RWPE1 (cell line): ENCODE measurements around the gene CYTH1.

Experiments
- CTCF ChIA-PET: fragments of 350-600 bp; sonication (Branson Sonifier 250); formaldehyde crosslinking; extraction: SDS; loops from one replicate; lab custom pipeline; 2021; lab: Yijun Ruan, JAX
- POLR2A ChIA-PET: fragments of 400-600 bp; formaldehyde crosslinking; extraction: SDS; loops from one replicate; lab custom pipeline; 2020; ENCODE audit warnings: antibody characterized with exemption; ENCODE audit not compliant: low non-redundant PET; lab: Yijun Ruan, JAX
- DNase-seq: peaks from one replicate; pipeline ENCODE4 v3.0.0; 2012; ENCODE audit warnings: low spot score
- H3K27ac ChIP-seq: fragments of 450-650 bp; 2 replicates; pipeline ENCODE4 v1.5.1; 2017
- TF ChIP-seq, protein P1 (sequence below): fragments of 450-650 bp; conservative IDR thresholded peaks from 2 replicates; pipeline ENCODE4 v1.5.1; 2017; ENCODE audit warnings: low read depth, mild to moderate bottlenecking

CYTH1 gene

DNA sequence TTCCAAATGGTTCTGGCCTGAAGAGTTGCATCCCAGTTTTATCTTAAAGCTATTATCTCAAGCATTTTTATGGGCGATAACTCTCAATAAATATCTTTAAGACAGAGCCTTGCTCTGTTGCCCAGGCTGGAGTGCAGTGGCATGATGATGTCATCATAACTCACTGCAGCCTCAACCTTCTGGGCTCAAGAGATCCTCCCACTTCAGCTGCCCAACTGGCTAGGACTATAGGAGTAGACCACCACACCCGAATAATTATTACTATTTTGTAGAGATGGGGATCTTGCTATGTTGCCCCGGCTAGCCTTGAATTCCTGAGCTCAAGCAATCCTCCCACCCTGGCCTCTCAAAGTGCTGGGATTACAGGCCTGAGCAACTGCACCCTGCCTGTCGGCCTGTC is 26.1 kb upstream of the CYTH1 start:
- POLR2A ChIA-PET = no interaction called here

DNA sequence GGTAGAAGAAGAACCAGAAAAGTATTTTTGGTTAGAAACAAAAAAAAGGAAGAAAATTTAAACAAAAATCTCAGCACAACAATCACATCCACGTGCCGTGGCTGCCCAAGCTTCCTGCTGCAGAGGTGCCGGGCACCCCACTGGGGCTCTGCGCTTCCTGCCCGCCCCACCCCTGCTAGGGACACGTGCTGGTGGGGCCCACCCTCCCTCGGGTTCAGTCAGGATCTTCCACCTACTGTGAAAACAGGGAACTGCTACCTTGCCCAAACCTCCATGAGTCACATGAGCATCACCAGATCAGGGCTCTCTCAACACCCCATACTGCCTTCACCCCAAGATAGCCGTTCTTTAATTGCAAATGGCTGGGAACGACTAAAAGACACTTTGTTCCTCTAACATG is 24.4 kb upstream of the CYTH1 start:
- DNase-seq = no peak
- ChIA-PET CTCF (interaction anchor here (0.6 kb wide), 1 partner anchor 58 kb away, joined by 6 read pairs; no protein-coding TSS in a partner anchor), POLR2A (no interaction called here)
- TF ChIP-seq, protein P1, sequence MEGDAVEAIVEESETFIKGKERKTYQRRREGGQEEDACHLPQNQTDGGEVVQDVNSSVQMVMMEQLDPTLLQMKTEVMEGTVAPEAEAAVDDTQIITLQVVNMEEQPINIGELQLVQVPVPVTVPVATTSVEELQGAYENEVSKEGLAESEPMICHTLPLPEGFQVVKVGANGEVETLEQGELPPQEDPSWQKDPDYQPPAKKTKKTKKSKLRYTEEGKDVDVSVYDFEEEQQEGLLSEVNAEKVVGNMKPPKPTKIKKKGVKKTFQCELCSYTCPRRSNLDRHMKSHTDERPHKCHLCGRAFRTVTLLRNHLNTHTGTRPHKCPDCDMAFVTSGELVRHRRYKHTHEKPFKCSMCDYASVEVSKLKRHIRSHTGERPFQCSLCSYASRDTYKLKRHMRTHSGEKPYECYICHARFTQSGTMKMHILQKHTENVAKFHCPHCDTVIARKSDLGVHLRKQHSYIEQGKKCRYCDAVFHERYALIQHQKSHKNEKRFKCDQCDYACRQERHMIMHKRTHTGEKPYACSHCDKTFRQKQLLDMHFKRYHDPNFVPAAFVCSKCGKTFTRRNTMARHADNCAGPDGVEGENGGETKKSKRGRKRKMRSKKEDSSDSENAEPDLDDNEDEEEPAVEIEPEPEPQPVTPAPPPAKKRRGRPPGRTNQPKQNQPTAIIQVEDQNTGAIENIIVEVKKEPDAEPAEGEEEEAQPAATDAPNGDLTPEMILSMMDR = no peak
- H3K27ac ChIP-seq = peak overlapping the region; percentile 20; the same call in 1 of the 2 replicates

More for the DNA sequence above, 26.1 kb upstream of the CYTH1 start:
- no peak overlapping the region for H3K27ac ChIP-seq
- CTCF ChIA-PET = no interaction called here
- TF ChIP-seq, protein P1 = no peak
- no peak for DNase-seq

DNA sequence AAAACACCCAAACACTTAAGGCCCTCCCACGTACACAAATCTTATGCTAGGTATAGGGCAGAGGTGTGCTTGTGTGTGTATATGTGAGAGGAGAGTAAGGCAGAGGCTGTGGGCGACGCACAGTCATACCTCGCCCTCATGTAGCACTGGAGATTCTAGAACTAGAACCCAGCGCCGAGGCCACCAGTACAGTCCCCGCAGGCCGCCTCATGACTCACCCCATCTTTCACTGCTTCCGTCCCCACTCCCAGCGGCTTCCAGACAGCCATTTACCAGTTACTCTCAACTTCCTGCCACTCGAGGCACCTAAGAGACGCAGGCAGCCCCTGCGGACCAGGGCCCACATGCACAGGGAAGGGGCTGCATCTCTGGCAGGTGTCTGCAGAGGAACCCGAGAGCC is 23.2 kb upstream of the CYTH1 start:
- TF ChIP-seq, protein P1 = no peak
- CTCF ChIA-PET = no interaction called here
- POLR2A ChIA-PET = no interaction called here
- no peak for DNase-seq
- peak overlapping the region; percentile 20 for H3K27ac ChIP-seq

DNA sequence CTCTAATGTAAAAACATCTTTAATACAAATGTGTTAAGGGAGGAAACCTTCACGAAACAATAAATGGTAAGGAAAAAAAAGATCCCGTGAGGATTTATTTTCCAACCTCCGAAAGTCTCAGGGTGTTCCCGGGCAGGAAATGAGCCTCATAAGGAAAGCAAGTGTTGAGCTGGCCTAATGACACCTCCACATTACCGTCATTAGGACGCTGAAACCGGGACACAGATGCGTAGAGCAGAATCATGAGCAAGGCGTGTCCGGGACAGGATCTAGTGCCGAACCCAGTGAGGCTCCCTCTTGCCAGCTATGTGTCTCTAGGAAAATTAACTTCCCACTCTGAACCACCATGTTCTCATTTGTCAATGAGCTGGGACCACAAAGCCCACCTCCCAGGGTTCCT is 22.7 kb upstream of the CYTH1 start:
- ChIA-PET POLR2A (no interaction called here), CTCF (interaction anchor here (0.6 kb wide), 1 partner anchor 18 kb away, joined by 3 read pairs; no protein-coding TSS in a partner anchor)
- no peak for DNase-seq
- no peak overlapping the region for H3K27ac ChIP-seq
- TF ChIP-seq, protein P1 = no peak

DNA sequence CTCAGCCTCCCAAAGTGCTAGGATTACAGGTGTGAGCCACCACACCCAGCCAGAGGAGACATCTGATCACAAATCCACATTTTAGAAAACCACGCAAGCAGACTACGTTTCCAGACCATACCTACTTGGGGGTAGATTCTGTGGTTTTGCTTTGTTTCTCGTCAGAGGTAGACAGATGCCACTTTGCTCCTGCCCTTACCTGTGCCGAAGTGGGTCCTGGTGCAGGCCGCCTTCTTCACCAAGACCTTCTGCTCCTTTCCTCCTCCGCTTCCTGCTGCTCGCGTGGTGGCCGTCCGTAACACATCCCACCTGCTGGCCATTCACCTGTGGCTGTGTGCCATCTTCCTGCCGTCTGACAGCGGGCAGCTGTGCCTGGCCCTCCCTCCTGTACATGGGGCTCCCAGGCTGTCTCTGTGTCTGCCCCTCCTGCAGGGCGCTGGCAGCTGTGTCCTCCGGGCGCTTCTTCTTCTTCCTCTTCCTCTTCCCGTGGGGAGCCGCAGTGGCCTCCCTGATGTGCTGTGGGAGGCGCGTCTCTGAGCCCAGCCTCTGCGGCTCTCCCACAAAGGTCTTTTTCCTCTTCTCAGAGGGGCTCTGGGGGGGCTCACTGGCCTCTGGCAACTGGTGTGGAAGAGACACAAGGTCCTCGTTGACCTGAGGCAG is 21.2 kb upstream of the CYTH1 start:
- CTCF ChIA-PET = interaction anchor here (0.7 kb wide), 1 partner anchor 244 kb away, joined by 4 read pairs; no protein-coding TSS in a partner anchor
- TF ChIP-seq, protein P1 = no peak
- POLR2A ChIA-PET = no interaction called here
- no peak for DNase-seq
- no peak overlapping the region for H3K27ac ChIP-seq

DNA sequence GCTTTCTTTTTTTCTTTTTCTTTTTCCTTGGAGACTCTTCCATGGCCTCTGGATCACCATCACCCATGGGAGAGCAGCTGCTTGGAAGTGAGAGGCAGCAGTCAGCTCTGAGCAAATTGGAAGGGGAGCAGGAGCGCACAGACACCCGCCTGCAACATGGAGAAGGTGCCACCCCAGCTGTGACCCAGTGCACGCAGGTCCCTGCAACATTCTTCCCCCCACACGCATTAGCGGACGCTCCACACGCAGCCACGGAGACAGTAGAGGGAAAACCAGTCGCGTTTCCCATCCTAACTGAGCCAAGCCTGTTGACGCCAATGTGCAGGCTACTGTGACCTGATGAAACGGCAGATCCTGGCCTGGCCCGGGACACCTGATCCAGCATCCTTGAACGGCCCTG is 20.4 kb upstream of the CYTH1 start:
- ChIA-PET POLR2A (no interaction called here), CTCF (interaction anchor here (0.7 kb wide), 1 partner anchor 243 kb away, joined by 4 read pairs; no protein-coding TSS in a partner anchor)
- DNase-seq = no peak
- H3K27ac ChIP-seq = peak overlapping the region; percentile 70; the same call in 1 of the 2 replicates
- TF ChIP-seq, protein P1 = no peak
